Osteocyte (in vitro differentiated cells): ENCODE data around the gene NCAN. TPM values are rescaled to one million over a fixed set of nuclear protein-coding genes. Genes with fewer than 3 reads are reported as not detected.
"Not testable (repeated sequence)": the region's sequence is repeated elsewhere in the genome, so short reads cannot be mapped to it uniquely, and the experiment has no call there.

Experiments
- DNase-seq: peaks from one replicate; pipeline ENCODE4 v3.0.0; 2021; ENCODE audit warnings: mixed read lengths; ENCODE audit not compliant: unreplicated experiment; ENCODE audit errors: extremely low spot score
- H3K27ac Mint-ChIP-seq: one replicate; pipeline ENCODE4 v1.8.0; 2021; ENCODE audit warnings: mild to moderate bottlenecking, mixed read lengths; ENCODE audit not compliant: unreplicated experiment
- H3K27me3 Mint-ChIP-seq: one replicate; pipeline ENCODE4 v1.8.0; 2021; ENCODE audit warnings: mixed read lengths; ENCODE audit not compliant: unreplicated experiment
- H3K36me3 Mint-ChIP-seq: one replicate; pipeline ENCODE4 v1.8.0; 2021; ENCODE audit warnings: mixed read lengths; ENCODE audit not compliant: unreplicated experiment
- H3K4me1 Mint-ChIP-seq: one replicate; pipeline ENCODE4 v1.8.0; 2021; ENCODE audit warnings: mixed read lengths; ENCODE audit not compliant: unreplicated experiment
- H3K4me3 Mint-ChIP-seq: one replicate; pipeline ENCODE4 v1.8.0; 2021; ENCODE audit warnings: mild to moderate bottlenecking, moderate library complexity, mixed read lengths; ENCODE audit not compliant: unreplicated experiment
- H3K9me3 Mint-ChIP-seq: one replicate; pipeline ENCODE4 v1.8.0; 2021; ENCODE audit warnings: mixed read lengths; ENCODE audit not compliant: unreplicated experiment
- CTCF ChIP-seq: fragments of 200-600 bp; sonication (generic); IDR thresholded peaks from 2 replicates; pipeline ENCODE4 v1.5.0; 2021; ENCODE audit warnings: antibody characterized with exemption, mild to moderate bottlenecking, moderate library complexity
- total RNA-seq: library from RNA; stranded (reverse); gene quantifications from 2 replicates; pipeline ENCODE4 v1.2.1, GENCODE V29; 2021

NCAN gene
- total RNA-seq, 1 donor from 2014 or later = not detected

DNA sequence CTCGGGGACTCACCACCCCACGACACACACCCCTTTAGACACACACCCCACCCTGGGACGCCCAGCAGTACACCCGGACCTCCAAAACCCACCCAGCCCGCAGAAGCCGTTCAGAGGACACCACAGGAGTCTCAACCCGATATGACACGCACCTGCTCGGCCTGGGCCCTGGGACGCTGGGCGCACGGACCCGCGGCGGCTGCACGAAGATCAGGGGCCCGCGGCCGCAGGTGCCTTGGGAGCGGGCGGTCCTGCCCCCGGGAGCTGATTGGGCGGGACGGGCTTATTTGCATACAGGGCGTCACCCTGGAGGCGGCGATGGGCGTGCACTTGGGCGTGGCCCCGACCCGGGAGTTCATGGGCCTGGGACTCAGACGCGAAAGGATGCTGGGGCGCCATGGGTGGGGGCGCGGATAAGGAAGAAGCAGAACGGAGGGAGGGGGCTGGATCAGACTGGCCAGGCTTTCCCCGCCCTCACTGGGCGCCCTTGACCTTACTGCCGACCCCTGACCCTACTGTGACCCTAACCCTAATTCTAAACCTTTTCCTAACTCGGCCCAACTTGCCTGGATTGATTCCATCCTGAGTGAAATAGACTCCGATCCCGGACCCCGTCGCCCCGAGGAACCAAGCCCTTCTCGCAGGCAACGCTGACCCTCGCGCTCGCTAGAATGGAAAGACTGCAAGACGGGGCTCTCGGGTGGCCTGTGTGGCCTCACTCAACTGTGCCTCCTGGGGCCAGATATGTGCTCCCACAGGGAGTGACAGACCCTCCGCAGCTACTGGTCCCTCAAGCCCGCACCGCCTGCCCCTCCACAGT lies 41.5 kb upstream of the NCAN start, which contains the start of gene MEF2B:
Gene MEF2B (minus strand): TSS at position 211 of the 820 bp plus-strand sequence. CDS start 19,528 bp downstream, outside the sequence.
- H3K4me1 Mint-ChIP-seq = peaks cover 21% of the 10 kb centered on the region
- DNase-seq = peak; percentile 88
- H3K27ac Mint-ChIP-seq = no peak within 1 kb of the TSS
- no peaks in the 10 kb centered on the region for H3K9me3 Mint-ChIP-seq
- no peaks in the 10 kb centered on the region for H3K36me3 Mint-ChIP-seq
- TF ChIP-seq CTCF = no peak
- H3K27me3 Mint-ChIP-seq = no peaks in the 10 kb centered on the region
- H3K4me3 Mint-ChIP-seq = peak within 1 kb of the TSS; percentile 49

GRCh38 chr19:19170873-19171672 lies 40.7 kb upstream of the NCAN start:
- H3K4me1 Mint-ChIP-seq = peaks cover 21% of the 10 kb centered on the region
- no peak for TF ChIP-seq CTCF
- no peak overlapping the region for H3K27ac Mint-ChIP-seq
- no peaks in the 10 kb centered on the region for H3K36me3 Mint-ChIP-seq
- no peaks in the 10 kb centered on the region for H3K27me3 Mint-ChIP-seq
- peak overlapping the region; percentile 49 for H3K4me3 Mint-ChIP-seq
- H3K9me3 Mint-ChIP-seq = no peaks in the 10 kb centered on the region
- DNase-seq = no peak

DNA sequence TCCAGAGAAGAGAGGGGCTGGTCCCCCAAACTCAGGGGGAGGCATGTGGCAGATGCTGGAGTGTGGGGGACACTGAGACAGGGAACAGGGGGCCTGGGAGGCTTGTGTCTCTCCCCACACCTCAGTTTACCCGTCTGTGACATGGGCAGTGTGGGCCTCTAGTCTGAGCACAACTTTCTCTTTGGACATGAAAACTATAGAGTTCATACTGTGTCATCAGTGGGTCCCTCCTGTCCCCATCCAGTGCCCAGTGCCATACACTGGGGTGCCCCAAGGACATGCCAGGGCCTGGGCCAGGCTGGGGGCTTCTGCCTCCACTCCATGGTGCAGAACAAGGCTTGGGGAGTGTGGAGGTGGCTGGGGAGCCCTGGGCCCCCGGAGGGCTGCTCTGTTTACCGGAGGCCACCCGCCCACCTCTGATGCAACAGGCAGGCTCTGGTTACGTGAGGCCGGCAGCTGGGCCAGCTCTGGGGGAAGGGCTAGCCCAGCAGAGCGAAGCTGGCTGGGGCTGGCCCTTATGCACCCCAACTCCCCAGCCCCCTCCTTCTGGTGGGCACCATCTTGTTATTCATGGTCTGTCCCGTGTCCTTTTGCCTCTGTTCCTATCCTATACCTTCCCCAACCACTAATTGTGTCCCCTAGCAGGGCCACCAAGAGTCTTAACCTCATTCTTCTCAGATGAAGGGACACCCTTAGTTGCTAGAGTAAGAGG lies 39.8 kb upstream of the NCAN start:
- H3K27ac Mint-ChIP-seq = no peak overlapping the region
- no peak for DNase-seq
- no peak overlapping the region for H3K4me3 Mint-ChIP-seq
- H3K4me1 Mint-ChIP-seq = peaks cover 21% of the 10 kb centered on the region
- H3K9me3 Mint-ChIP-seq = no peaks in the 10 kb centered on the region
- H3K36me3 Mint-ChIP-seq = no peaks in the 10 kb centered on the region
- no peaks in the 10 kb centered on the region for H3K27me3 Mint-ChIP-seq
- TF ChIP-seq CTCF = no peak

DNA sequence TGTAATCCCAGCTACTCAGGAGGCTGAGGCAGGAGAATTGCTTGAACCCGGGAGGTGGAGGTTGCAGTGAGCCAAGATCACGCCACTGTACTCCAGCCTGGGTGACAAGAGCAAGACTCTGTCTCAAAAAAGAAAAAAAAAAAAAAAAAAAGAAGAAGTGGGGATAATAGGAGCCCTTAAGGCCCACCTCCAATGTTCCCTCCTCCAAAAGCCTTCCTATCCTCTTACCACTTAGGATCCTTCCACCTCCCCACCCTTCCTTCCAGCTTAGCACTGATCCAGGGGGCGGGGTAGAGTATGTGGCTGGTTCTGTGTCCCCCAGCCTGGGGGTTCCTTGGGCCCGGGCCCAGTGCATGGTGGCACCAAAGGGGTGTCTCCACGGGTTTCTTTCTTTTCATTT lies 38.5 kb upstream of the NCAN start:
- peaks cover 21% of the 10 kb centered on the region for H3K4me1 Mint-ChIP-seq
- not testable (repeated sequence) for DNase-seq, H3K27ac Mint-ChIP-seq, H3K4me3 Mint-ChIP-seq, H3K36me3 Mint-ChIP-seq, H3K27me3 Mint-ChIP-seq, H3K9me3 Mint-ChIP-seq

DNA sequence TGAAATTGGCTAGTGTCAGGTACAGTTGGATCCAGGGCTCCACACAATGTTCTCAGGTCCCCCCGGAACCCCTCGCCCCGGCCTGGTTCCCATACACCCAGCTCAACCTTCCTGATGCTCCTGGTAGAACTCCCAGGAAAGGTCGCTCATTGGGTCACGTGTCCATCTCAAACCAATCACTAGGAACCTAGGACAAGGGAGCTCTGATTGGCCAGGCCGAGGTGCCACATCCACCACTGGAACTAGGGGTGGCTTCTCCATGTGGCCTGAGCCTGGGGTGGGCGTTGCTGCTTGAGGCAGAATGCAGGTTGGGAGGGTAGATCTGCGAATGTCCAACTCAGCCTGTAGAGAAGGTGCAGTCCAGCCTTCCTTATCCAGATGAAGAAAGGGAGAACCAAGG lies 34.8 kb upstream of the NCAN start:
- H3K27ac Mint-ChIP-seq = no peak overlapping the region
- H3K36me3 Mint-ChIP-seq = peaks cover 2% of the 10 kb centered on the region
- H3K4me1 Mint-ChIP-seq = peaks cover 3% of the 10 kb centered on the region
- TF ChIP-seq CTCF = no peak
- H3K4me3 Mint-ChIP-seq = no peak overlapping the region
- no peak for DNase-seq
- no peaks in the 10 kb centered on the region for H3K27me3 Mint-ChIP-seq
- no peaks in the 10 kb centered on the region for H3K9me3 Mint-ChIP-seq
